ENCODE results near the gene IGLON5.

IGLON5 gene

DNA sequence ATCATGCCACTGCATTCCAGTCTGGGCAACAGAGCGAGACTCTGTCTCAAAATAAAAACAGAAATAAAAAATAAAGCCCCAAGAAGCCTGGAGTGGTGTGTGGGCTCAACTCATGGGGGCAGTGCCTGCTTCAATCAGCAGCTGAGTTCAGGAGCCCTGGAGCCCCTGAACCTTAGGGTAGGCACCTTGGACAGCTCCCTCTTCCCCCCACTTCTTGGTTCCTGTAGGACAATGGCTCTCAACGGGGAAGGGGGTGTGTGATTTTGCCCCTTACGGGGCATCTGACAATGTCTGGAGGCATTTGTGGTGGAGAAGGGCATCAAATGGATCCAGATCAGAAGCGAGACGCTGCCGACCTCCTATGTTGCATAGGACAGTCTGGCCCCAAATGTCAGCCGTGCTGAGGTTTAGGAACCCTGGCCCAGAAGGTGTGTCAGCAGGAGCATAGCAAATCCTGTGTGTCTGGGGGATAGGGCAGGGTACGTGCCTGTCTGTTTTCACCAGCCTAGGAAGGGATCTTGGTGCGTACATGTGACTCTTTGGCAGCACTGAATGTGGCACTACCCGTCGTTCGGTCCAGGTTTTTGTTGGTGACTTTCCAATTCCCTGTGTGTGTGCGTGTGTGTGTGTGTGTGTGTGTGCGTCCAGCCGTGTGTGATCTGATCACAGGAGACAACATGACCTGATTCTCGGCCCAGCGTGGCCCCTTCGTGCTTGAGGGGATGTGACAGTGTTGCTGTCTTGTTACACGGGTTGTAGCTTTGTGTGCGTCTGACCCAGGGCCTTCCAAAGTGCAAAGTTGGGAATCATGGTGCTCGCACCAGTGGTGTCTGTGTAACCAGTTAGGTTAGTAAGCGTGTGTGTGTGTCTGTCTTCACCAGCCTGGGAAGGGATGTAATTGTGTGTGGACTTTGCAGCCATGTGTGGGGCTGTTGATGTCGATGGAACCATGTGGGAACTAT lies 7.5 kb downstream of the IGLON5 start:
- no peak for FAIRE-seq

DNA sequence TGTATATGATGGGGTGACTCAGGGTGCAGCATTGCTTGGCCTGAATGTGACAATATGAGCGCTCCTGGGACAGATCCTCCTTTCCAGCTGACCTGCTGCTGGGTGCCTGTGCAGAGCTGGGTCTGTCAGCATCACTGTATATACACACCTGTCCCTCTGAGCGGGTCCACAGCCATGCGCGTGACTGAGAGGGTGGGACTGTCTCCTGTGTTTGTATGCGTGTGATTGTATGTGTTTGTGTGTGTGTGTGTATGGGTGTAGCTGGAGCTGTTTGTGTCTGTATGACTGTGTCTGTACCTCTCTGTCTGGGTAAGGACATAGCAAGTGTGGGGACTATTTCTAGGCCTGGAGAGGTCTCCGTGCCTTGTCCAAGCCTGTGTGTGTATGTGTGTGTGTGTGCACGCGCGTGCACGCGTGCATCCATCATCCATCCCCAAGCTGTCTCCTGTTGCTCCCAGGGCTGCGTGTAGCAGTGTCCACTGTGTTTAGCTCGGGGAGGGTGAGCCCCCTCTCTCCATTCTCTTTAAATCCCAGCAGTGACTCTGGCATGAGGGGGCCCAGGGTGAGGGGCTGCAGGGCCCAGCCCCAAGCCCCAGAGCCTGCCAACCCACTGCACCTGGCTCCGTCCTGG lies 8.3 kb downstream of the IGLON5 start:
- no peak for FAIRE-seq

DNA sequence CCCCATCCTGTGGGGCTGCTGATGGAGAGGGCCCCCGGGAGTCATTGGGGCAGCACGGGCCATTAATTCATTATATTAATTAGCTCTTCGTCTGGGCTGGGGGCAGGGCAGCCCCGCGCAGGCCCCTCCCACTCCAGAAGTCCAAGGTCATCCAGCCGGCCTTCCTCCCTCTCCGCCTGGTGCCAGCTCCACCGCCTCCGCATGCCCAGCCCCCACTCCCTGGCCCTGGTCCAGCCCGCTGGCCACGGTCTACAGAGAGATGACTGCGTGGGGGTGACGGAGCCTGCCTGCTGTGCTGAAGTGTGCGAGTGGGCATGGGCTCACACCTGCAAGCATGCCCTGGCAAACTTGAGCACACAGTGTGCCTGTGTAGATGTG lies 8.8 kb downstream of the IGLON5 start:
- no peak for FAIRE-seq

DNA sequence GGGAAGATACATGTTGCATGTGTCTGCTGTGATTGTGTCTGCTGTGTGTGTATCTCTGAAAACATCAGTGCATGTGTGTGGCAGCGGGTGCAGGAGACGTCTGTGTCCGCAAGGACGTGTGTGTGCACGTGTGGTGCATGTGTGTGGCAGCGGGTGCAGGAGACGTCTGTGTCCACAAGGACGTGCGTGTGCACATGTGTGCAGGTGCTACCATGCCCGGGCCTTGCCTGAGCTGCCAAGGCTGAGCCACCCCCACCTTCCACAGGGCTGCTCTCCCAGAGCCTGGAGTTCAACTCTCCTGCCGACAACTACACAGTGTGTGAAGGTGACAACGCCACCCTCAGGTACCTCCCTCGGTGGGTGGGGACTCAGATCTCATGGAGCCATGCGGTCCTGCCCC lies 10.4 kb downstream of the IGLON5 start:
- no peak for FAIRE-seq

DNA sequence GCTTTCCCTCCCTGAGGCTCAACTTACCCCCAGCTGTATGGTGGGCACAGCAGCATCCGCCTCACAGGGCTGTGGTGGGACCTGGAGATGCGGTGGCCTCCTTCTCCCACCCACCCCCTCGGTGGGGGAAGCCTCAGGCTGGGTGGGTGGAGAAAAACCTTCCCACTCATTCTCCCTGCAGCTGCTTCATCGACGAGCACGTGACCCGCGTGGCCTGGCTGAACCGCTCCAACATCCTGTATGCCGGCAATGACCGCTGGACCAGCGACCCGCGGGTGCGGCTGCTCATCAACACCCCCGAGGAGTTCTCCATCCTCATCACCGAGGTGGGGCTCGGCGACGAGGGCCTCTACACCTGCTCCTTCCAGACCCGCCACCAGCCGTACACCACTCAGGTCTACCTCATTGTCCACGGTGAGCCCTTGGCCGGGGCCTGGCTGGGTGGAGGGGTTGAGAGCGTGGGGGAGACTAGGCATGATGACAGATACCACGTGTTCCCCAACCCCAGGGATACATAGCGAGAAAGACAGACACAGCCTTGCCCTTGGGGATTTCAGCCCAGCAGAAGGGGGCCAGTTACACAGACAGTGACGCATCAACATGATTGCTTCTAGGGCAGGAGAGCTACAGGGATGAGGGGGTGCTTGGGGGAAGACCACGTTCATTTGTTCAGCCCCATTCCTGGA lies 12.2 kb downstream of the IGLON5 start:
- FAIRE-seq: no peak

DNA sequence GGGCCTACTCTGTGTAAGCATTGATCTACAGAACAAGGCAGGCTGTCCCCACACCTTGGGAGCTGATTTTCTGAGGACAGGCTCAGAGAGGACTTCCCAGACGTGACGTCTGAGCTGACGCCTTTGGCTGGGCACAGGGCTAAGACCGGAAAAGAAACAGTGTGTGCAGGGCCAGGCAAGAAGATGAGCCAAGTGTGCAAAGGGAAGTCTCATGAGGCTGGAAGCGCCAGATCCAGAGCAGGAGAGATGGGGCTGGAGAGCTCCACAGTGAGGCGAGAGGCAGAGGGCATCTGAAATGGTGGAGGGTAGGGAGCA lies 12.7 kb downstream of the IGLON5 start:
- no peak for FAIRE-seq

DNA sequence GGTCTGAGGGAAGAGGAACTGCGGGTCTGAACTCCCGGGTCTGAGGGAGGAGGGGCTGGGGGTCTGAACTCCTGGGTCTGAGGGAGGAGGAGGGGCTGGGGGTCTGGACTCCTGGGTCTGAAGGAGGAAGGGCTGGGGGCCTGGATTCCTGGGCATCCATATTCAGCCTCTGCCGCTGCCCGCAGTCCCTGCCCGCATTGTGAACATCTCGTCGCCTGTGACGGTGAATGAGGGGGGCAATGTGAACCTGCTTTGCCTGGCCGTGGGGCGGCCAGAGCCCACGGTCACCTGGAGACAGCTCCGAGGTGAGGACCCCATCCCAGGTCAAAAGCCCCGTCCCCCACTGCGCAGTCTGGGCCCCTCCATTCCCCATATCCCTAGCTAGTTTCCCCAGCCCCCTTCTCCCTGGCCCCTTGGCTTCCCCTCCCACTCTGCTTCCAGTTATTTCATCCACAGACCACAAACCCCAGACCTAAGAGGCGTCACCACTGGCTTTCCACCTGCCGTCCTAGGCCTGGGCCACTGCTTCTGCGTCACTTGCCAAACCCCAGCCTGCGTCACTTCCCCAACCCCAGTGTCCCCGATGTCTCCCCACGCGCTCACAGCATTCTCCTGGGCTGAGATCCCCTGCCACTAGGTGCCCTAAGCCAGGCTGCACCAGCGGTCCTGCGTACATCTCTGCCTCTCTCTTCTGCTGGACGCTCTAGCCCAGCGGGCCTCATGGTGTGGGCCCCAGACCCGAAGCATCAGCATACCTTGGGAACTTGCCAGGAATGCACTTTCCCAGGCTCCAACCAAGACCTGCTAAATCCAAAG lies 13.9 kb downstream of the IGLON5 start:
- FAIRE-seq: no peak

DNA sequence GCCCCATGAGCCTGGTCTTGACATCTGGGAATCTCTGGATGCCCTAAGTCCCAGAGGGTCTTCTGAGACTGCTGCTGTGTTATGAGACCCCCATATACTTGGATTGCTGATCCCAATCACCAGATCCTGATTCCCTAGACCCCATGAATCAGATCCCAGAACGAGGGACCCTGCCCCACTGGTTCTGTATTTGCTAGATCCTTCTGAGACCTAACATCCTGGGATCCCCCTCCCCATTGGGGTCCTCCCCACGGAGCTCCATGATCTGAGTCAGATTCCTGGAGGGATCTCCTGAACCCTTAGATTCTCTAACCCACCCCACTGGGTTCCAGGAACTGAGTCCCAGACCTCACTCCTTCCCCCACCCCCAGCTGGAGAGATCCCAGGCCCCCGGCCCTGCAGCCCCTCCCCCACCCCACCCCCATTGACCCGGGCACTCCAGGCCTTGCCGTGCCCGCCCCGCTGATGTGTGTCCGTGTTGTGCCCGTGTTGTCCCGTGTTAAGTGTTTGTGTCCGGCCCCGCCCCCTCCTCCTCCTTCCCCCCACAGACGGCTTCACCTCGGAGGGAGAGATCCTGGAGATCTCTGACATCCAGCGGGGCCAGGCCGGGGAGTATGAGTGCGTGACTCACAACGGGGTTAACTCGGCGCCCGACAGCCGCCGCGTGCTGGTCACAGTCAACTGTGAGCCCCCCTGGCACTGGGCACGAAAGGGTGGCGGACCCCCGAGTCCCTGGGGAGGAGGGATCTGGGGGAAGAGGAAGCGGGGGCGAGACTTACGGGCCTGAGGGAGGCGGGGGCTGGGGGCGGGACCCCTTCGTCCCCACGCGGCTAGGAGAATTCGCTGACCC lies 15.0 kb downstream of the IGLON5 start:
- no peak for FAIRE-seq

DNA sequence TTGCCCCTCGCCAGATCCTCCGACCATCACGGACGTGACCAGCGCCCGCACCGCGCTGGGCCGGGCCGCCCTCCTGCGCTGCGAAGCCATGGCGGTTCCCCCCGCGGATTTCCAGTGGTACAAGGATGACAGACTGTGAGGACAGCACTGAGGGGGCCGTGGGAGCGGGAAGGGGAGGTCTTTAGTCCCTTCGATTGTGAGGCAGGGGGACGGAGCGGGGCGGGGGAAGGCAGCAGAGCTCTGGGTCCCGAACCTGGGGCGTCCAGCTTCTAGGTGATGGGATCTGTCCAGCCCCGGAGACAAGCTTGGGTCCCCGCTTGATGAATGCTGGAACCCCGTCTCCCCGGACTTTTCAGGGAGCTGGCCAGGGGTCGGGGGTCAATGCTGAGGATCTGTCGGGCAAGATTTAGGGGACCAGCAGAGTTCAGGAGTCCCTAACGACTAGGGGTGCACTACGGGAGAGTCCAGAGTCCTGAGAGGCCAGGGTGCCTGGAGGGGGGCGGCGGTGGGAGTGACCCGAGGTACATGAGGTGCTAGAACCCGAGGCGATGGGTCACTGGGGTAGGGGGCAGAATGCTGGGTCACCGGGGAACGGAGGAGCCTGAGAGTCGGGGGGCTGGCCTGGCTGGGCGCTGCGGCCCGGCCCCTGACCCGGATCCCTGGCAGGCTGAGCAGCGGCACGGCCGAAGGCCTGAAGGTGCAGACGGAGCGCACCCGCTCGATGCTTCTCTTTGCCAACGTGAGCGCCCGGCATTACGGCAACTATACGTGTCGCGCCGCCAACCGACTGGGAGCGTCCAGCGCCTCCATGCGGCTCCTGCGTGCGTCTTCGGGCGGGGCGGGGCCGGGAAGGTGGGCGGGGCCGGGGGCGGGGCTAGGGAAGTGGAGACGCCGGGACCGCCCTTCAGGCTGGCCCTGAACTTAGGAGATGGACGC lies 15.9 kb downstream of the IGLON5 start:
- no peak for FAIRE-seq

DNA sequence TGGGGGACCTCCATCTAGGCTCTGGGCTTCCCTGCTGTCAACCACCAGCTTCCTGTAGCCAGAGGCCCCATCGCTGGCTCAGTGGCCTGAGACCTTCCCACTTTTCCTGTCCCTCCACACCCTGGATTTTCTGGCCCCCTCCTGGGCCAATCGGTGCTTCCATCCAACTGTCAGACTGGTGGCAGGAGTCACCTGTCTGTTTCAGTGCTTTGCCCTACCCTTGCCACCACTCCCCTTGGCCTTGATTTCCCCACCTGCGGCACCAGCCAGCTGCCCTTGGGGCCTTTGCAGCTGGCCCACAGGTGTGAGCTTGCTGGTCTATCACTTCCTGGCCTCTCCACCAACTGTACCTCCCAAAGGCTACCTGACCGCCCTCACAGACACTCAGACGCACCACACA lies 18.0 kb downstream of the IGLON5 start:
- FAIRE-seq: no peak

DNA sequence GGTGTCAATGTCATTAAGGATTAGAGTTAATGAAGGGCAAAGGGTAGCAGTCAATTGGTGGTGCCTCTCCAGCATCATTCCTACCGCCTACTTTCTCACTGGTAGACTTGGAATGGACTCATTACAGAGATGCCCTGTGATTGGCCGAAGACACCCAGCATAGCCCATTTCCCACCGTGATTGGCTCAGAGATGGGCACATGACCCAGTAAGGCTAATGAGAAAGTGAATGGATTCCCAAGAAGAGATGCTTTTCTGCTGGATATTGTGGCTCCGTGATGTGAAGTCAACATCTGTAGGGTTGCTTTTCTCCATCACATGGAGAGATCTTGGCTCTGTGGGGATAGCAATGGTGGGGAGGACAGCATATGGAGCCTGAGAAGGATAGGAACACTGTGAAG lies 18.9 kb downstream of the IGLON5 start:
- FAIRE-seq: no peak

DNA sequence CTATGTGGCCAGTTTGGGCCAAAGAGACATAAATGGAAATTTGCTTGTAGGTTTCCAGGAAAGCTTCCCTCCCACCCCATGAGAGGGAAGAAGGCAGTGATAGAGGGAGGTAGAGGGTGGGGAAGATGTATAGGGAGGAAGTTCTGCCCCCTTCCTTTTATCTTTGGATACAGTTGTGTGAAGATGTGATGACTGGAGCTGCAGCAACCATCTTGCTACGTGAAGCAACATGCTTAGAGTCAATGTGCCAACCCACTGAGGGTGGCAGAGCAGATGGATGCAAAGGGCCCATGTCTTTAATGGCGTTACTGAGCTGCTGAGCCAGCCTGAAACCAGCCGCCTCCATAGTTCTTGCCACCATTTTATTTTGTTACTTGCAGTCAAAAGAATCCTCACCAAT lies 19.7 kb downstream of the IGLON5 start:
- FAIRE-seq: no peak

DNA sequence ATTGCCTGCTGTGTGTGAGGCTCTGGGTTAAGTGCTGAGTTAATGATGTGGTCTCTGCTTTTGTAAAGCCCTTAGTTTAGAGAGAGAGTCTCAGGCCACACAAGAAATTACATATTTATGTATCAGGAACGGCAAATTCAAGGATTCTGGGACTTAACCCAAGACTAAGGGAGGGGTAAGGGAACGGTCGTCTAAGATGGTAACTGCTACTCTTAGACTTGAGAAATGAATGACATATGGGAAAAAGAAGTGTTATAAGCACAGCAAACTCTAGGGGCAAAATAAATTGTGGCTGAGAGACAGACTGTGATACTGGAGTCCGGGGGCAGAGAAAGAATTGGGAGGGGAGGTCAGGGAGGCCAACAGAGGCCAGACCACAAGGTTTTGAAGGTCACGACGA lies 20.3 kb downstream of the IGLON5 start:
- no peak for FAIRE-seq

DNA sequence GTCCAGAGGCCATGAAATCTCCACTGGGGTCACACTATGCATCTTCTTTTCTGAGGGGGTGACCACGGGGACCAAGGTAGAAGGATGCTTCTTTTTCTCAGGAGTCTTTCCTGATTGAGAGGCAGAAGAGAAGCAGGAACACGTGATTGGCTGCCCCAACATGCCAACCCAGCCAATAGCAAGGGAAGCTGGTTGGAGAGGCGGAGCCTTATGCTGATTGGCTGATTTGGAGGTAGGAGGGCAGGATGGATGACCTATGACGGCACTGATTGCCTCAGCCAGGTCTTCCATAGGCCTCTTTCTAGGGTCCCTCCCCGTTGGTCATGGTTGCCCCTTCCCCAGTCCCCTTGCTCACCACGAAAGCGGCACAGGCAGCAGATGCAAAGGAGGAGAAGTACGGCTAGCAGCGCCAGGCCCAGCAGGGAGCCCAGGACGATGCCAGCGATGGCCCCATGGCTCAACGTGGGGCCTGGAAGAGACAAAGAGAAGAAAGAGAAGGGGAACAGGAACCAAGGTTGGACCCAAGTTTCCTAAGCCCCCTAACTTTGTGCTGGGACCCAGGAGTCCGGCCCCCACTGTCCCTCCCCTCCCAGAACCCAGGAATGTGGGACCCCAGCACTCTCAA lies 22.5 kb downstream of the IGLON5 start:
- no peak for FAIRE-seq

DNA sequence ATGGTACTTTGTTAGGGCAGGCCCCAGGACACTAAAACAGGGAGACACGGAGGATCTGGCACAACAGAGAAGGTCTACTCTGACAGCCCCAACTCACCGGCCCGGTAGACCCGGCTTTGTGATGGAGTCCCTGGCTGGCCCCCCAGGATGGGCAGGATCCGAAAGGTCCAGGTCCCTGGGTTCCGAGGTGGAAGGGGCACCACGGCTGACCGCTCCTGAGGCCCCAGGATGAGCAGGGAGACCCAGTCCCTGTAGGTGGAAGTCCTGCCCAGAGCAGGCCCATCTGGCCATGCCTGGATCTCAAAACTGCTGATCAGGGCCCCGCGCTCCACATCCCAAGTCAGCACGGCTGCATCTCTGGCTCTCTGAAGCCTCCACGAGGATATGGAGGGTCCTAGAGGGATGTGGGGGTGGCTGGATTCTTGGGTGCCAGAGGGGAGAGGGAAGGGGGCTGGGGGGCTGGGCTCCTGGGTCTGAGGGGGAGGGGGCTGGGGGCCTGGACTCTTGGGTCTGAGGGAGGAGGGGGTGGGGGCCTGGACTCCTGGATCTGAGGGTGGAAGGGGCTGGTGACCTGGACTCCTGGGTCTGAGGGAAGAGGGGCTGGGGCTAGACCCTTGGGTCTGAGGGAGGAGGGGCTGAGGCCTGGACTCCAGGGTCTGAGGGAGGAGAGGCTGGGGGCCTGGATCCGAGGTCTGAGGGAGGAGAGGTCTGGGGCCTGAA lies 25.9 kb downstream of the IGLON5 start:
- no peak for FAIRE-seq

DNA sequence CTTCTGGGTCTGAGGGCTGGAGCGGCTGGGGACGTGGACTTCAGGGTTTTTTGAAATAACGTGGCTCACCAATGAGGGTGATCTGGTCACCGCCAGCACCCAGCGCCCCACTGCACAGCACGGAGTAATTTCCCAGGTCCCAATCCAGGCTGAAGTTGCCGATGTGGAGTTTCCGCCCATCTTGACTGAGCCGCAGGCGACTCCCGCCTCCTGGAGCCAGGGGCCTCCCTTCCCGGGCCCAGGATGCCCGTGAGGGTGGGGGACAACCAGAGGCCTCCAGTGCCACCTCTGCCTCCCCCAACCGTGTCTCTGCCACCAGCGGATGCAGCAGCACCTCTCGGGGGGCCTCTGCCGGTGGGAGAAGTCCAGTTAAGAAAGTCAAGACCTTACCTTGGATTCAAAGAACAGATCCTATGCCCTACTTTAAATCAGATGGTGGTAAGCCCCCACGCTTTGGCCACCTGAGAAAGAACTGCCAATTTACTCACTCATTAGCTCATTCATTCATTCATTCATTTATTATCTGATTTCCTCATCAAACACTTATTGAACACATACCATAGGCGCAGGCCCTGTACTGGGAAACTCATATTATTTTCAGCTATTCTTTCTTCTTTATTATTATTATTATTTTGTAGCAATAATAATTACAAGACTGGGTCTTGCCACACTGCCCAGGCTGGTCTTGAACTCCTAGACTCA lies 26.6 kb downstream of the IGLON5 start:
- FAIRE-seq: no peak

DNA sequence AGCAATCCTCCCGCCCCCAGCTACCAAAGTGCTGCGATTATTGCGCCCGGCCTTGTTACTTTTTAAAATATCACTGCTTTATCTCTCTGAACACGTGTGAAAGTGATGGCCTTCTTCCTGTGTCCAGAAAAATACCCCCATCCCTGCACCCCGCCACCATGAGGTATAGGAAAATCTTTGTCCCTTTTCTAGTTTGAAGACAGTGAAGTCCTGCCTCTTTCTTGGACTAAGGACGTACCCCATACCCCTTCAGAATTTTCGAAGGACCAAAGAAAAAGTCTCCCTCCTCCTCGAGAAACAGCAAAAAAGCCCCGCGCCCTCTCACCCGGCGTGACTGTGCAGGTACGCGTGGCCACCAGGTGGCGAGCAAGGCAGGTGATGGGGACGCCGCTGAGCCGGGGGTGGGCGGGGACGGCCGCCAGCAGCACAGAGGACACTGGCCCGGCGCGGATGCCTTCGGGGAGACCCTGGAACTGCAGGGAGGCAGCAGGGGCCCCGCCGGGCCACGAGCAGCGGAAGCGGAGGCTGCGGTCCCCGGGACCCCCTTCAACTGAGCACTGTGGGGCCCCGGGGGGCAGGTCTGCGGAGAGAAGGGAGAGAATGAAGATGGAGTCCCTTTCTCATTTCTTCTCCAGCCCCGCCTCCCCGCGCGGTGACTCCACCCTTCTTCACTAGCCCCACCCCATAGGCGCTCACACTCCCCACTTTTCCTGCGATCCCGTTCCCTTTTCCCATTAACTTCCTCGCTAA lies 27.3 kb downstream of the IGLON5 start:
- peak; percentile 51 for FAIRE-seq

DNA sequence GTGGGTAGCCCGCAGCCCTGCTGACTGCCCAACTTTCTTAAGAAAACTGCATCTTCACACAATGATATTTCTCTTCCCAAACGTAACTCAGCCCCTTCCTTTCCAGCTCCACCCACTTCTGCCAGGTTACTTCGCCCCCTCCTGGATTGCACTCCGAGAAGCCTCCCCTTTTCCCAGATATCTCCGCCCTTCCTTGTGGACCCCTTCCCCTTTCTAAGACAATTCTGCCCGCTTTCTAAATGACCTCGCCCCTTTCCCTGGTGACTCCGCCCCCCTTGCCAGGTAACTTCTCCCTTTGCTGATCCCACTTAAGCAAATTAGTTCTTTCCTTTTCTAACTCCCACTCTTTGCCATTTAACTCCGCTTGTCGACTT lies 27.9 kb downstream of the IGLON5 start:
- FAIRE-seq: no peak

Data from G401.6 (cell line).